ENCODE results near the gene PVALB.

Gene PVALB

DNA sequence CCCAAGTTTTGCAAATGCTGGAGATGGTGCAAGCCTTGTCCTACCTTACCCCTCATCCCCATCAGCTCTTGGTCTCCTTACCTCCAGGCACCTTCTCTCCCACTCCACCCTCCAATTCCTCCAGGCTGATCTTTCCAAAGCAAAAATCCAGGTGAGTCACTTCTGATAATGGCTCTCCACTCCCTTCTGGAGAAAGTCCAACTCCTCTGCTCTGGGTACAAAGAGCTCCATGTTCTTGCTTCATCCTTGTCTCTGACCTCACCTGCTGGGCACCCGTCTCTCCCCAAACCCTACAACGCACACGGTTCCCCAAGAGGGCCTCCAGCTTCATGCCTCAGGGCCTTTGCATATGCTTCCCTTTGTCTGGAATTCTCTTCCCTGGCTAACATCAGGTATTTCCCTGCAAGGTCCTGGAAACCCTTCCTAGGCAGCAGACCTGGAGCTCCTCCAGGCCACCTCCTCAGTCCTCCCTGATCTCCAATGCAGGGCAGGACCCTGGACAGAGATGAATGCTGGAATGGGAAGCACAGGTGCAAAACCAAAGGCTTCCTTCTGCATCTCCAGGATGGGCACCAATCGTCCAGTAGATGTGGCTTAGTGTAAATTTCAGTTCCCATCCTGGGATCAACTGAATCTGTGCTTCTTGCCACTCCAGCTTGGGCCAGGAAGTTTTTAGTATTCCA is 63.6 kb downstream of the PVALB start:
- H3K4me3 ChIP-seq (ENCODE audit: low read length): no peak overlapping the region
- no peak for DNase-seq (ENCODE audit: low read depth)
- TF ChIP-seq, protein P1, sequence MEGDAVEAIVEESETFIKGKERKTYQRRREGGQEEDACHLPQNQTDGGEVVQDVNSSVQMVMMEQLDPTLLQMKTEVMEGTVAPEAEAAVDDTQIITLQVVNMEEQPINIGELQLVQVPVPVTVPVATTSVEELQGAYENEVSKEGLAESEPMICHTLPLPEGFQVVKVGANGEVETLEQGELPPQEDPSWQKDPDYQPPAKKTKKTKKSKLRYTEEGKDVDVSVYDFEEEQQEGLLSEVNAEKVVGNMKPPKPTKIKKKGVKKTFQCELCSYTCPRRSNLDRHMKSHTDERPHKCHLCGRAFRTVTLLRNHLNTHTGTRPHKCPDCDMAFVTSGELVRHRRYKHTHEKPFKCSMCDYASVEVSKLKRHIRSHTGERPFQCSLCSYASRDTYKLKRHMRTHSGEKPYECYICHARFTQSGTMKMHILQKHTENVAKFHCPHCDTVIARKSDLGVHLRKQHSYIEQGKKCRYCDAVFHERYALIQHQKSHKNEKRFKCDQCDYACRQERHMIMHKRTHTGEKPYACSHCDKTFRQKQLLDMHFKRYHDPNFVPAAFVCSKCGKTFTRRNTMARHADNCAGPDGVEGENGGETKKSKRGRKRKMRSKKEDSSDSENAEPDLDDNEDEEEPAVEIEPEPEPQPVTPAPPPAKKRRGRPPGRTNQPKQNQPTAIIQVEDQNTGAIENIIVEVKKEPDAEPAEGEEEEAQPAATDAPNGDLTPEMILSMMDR (conservative IDR thresholded peaks at IDR 0.05; ENCODE audit: low read length): no peak
